Peyer's patch (tissue), 4 donors: Measurements from ENCODE around the gene DENND2D.

Experiments
- CTCF ChIP-seq, 6 experiments: fragments of 450-650 bp in 4 of 6; fragments of 200-600 bp in 2 of 6; sonication (generic) in 1 of 6; IDR thresholded peaks; one replicate each; pipeline ENCODE4 v1.5.1; 2017 to 2019; ENCODE audit warnings: antibody characterized with exemption in 6 of 6, mild to moderate bottlenecking in 3 of 6, moderate library complexity in 1 of 6
- POLR2A ChIP-seq, 2 donors: fragments of 450-650 bp; IDR thresholded peaks; one replicate each; pipeline ENCODE4 v1.5.1; 2017; ENCODE audit warnings: antibody characterized with exemption in 2 of 2, mild to moderate bottlenecking in 2 of 2, moderate library complexity in 2 of 2

GRCh38 chr1:111214884-111215283 is 14.4 kb upstream of the DENND2D start:
- no peak for TF ChIP-seq CTCF (IDR thresholded peaks at IDR 0.05)
- no peak for TF ChIP-seq POLR2A (IDR thresholded peaks at IDR 0.05)
